OCI-M2 (cell line): ENCODE data around the gene IL12RB1.
"Not testable (repeated sequence)": the region's sequence is repeated elsewhere in the genome, so short reads cannot be mapped to it uniquely, and the experiment has no call there.

Experiments used
- DNase-seq: peaks from one replicate; lab custom pipeline; 2025; ENCODE audit not compliant: unreplicated experiment; lab: John Stamatoyannopoulos, UW

The IL12RB1 gene

DNA sequence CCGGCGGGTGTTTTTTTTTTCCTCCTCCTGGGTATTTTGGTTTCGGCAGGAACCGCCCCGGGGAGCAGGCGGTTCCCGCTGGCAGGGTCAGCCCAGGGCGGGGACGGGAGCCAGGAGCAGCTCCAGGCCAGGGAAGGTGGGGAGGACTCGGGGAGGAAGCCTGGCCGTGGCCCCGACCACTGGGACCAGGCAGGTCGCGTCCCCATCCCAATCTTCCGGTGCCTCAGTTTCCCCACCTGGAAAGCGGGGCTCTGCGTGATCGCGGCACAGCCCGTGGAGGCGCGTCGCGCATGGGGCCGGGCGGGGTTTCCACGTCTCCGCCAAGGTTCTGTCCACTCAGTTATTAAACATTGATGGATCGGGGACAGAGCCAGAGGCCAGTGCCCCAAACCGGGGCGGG is 34.8 kb downstream of the IL12RB1 start:
- DNase-seq, result no peak

GRCh38 chr19:18049385-18049784 is 37.3 kb downstream of the IL12RB1 start:
- DNase-seq, result no peak

DNA sequence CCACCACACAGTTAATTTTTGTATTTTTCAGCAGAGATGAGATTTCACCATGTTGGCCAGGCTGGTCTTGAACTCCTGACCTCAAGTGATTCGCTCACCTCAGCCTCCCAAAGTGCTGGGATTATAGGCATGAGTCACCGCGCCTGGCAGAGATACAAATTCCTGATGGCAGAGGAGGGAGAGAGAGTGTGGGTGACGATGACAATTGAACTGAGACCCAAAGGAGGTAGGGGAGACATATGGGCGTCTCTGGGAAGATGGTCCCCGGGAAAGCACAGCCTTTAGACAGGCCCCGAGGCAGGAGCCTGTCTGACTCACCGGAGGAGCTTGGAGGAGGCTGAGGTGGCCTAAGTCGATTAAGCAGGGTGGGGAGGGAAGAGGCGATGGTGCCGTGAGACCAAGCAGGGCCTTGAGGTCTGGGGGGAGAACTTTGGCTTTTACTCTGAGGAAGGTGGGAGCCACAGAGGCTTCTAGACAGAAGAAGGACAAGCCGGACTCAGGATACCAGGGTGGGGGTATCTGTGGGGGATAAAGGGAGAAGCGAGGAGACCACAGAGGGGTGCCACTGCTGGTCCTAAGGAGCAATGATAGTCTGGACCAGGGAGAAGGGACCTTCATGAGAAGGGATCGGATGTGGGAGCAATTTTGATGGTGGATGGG is 40.5 kb downstream of the IL12RB1 start:
- DNase-seq, result no peak

DNA sequence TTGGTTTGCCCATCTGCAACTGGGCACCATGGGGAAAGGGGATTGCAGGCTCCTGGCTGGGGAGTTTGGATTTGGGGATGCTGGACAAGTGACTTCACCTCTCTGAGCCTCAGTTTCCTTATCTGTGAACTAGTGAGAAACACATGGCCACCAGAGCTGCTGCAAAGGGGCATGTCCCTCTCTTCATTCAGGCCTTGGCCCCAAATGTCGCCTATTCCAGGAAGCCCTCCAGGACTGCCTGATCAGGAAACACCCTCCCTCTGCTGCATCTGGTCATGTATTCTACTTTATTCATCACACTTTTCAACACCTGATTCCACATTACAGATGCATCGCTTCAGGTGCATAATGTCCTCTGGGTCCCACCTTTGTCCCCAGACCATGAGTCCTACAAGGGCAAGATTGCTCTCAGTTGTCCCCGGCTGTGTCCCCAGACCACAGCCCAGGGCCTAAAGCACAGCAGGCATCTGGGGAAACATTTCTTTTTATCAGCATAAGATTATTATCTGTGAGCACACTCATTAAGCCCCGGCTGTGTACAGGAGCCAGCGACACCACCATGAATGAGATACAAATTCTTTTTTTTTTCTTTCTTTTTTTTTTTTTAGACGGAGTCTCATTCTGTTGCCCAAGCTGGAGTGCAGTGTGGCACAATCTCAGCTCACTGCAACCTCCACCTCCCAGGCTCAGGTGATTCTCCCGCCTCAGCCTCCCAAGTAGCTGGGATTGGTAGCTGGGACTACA is 41.3 kb downstream of the IL12RB1 start:
- DNase-seq, result no peak

DNA sequence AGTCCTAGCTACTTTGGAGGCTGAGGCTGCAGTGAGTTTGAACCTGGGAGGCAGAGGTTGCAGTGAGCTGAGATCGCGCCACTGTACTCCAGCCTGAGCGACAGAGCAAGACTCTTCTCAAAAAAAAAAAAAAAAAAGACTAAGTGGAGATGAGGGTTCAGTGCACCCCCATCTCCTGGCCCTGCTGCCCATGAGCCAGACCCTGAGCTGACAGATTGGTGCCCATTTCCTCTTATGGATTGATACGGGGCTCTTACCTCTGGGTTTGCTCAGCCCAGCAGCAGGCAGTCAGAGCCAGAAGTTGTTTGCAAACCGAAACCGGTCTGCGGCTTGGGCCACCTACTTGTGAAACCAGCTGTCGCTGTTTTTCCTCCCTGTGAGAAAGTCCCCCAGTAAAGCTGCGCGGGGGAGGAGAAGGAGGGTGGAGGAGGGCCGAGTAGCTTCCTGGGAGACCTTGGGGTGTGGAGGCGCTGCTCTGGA is 41.9 kb downstream of the IL12RB1 start:
- no peak for DNase-seq

DNA sequence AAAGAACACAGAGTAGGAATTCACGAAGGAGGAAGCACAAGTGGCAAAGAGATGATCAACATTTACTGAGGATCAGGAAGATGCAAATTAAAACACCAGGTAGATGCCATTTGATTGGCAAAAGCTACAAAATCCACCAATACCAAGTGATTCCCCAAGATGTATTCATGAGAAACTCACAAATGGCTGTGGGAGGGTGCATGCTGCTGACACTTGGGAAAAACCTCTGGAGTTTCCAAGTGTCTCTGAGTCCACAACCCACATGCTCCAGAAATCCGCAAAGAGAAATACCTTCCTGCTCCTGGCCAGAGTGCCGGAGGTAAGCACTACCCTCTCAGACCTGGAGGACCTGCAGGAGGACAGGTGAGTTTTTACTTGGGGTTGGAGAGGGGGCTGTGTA is 43.1 kb downstream of the IL12RB1 start:
- no peak for DNase-seq

- DNase-seq, result no peak
Observed at GRCh38 chr19:18041054-18041453, 45.7 kb downstream of the IL12RB1 start.

GRCh38 chr19:18032102-18032501 is 54.6 kb downstream of the IL12RB1 start:
- not testable (repeated sequence) for DNase-seq

DNA sequence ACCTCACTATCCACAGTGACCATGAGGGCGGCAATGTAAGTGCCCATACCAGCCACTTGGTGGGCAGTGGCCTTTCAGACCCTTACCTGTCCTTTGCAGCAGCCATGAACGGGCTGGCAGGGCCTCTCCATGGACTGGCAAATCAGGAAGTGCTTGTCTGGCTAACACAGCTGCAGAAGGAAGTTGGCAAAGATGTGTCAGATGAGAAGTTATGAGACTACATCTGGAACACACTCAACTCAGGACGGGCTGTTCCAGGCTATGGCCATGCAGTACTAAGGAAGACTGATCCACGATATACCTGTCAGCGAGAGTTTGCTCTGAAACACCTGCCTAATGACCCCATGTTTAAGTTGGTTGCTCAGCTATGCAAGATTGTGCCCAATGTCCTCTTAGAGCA is 55.3 kb downstream of the IL12RB1 start:
- DNase-seq, result not testable (repeated sequence)

DNA sequence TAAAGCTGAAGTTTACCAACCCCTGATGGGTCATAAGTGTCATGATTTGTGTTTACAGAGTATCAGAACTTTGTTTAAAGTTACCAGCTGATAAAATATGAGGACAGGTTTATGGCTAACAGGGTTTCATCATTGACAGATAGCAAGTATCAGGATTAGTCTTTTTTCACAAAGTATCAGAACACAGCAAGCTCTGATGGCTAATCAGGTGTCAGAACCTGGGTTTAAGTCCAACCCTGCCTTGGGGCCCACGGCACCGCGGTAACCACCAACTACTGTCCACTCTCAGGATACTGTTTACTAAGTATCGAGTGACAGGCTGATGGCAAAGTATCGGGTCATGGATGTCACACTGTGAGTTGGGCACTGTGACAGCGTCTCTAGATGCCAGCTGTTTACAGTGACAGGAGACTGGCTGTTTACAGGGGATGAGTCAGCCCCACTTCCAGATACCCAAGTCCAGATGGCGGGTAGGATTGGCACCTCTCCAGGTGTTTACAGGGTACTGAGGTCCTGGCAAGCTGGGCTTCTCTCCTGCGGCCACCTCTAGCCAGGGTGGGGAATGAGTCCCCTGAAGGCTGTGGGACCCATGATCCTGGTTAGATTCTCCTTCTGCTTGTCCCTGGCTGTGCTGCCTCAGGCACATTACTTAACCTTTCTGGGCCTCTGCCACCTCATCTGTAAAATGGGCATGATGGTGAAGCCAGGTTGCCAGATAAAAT is 57.0 kb downstream of the IL12RB1 start:
- no peak for DNase-seq

DNA sequence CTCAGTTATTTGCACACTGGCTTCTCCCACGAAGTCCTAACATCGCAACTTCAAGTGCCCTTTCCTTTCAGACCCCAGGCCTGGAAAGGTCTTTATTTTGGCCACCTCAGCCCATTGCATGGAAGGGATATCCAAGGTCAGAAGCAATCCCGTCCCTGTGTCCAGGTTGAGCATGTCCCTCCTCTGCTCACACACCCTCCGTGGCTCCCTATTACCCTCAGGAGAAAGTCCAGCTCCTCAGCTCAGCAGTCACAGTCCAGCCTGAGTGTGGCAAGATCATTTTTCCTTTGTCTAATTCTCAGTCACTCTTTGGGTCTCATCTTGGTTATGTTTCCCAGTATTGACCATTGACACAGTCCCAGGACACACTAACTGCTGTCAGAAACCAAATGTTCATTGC is 59.6 kb downstream of the IL12RB1 start:
- DNase-seq, result no peak

- DNase-seq, result no peak
Observed at GRCh38 chr19:18023622-18024251, 63.0 kb downstream of the IL12RB1 start.

- DNase-seq, result no peak
Observed at GRCh38 chr19:18021121-18021755, 65.5 kb downstream of the IL12RB1 start.

GRCh38 chr19:18020212-18021085 is 66.3 kb downstream of the IL12RB1 start:
- no peak for DNase-seq

GRCh38 chr19:18017275-18018083 is 69.3 kb downstream of the IL12RB1 start:
- DNase-seq, result no peak

GRCh38 chr19:18016209-18016910 is 70.4 kb downstream of the IL12RB1 start:
- DNase-seq, result no peak

- no peak for DNase-seq
Observed at GRCh38 chr19:18014197-18014596, 72.5 kb downstream of the IL12RB1 start.
